GM12878 (cell line): Measurements from ENCODE around the gene ZYX.

Source experiments
- CTCF ChIP-seq, 3 experiments: IDR thresholded peaks in 2 of 3; conservative IDR thresholded peaks in 1 of 3; 2 replicates each; pipeline ENCODE4 v1.5.1; 2011; ENCODE audit warnings: low read depth in 3 of 3, low read length in 3 of 3, mild to moderate bottlenecking in 3 of 3, control low read depth in 2 of 3, moderate library complexity in 2 of 3, inconsistent platforms in 1 of 3, mixed read lengths in 1 of 3; ENCODE audit not compliant: control insufficient read depth in 2 of 3, insufficient read depth in 1 of 3; ENCODE audit errors: extremely low read depth in 1 of 3
- FOXM1 ChIP-seq: IDR thresholded peaks from 2 replicates; pipeline ENCODE4 v1.6.1; 2012; ENCODE audit warnings: low read depth, mild to moderate bottlenecking, inconsistent platforms, low read length, moderate library complexity
- IRF4 ChIP-seq: IDR thresholded peaks from 2 replicates; pipeline ENCODE4 v1.6.1; 2011; ENCODE audit warnings: low read depth, low read length
- NR2C2 ChIP-seq: IDR thresholded peaks from 2 replicates; pipeline ENCODE4 v1.6.1; 2011; ENCODE audit warnings: borderline replicate concordance, low read depth; ENCODE audit not compliant: control insufficient read depth, insufficient read length
- PML ChIP-seq: IDR thresholded peaks from 2 replicates; pipeline ENCODE4 v1.6.1; 2012; ENCODE audit warnings: low read length, inconsistent platforms
- POLR2AphosphoS5 ChIP-seq: IDR thresholded peaks from 2 replicates; pipeline ENCODE4 v1.6.1; 2011; ENCODE audit warnings: mild to moderate bottlenecking, low read length, inconsistent platforms
- RAD21 ChIP-seq: IDR thresholded peaks from 2 replicates; pipeline ENCODE4 v1.6.1; 2011; ENCODE audit warnings: mild to moderate bottlenecking, low read depth, low read length, moderate library complexity; ENCODE audit not compliant: insufficient read depth
- RFX5 ChIP-seq: IDR thresholded peaks from 2 replicates; pipeline ENCODE4 v1.6.1; 2011; ENCODE audit warnings: low read depth, low read length, improper control_type of control experiment
- ZNF274 ChIP-seq: IDR thresholded peaks from one replicate; pipeline ENCODE4 v1.8.0; 2011; ENCODE audit not compliant: insufficient read length, insufficient read depth
- ZNF687 ChIP-seq: fragments of 450-650 bp; IDR thresholded peaks from 2 replicates; pipeline ENCODE4 v1.6.1; 2017; ENCODE audit warnings: mild to moderate bottlenecking, moderate library complexity
- TF ChIP-seq, protein P1 (sequence below): fragments of 450-650 bp; formaldehyde crosslinking; IDR thresholded peaks from 2 replicates; pipeline ENCODE4 v1.4.0; 2020; ENCODE audit warnings: mild to moderate bottlenecking, moderate library complexity

DNA sequence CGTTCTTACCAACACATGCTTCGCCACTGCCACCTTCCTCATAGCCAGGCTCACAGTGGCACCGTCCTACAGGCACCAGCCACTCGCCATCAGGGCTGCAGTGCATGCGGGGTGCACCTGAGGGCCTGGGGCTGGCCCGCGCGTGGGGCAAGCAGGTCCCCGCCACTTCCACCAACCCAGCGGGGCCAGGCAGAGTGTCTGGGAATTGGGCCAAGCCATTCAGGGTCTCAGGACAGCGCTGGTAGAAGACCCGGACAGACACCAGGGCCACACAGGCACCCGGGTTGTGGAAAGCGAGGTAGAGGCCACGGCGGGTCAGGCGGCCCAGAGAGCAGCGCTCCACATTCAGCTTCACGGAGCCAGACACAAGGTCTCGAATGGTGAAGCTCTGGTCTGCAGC lies 18.5 kb downstream of the ZYX start:
- TF ChIP-seq, protein P1, sequence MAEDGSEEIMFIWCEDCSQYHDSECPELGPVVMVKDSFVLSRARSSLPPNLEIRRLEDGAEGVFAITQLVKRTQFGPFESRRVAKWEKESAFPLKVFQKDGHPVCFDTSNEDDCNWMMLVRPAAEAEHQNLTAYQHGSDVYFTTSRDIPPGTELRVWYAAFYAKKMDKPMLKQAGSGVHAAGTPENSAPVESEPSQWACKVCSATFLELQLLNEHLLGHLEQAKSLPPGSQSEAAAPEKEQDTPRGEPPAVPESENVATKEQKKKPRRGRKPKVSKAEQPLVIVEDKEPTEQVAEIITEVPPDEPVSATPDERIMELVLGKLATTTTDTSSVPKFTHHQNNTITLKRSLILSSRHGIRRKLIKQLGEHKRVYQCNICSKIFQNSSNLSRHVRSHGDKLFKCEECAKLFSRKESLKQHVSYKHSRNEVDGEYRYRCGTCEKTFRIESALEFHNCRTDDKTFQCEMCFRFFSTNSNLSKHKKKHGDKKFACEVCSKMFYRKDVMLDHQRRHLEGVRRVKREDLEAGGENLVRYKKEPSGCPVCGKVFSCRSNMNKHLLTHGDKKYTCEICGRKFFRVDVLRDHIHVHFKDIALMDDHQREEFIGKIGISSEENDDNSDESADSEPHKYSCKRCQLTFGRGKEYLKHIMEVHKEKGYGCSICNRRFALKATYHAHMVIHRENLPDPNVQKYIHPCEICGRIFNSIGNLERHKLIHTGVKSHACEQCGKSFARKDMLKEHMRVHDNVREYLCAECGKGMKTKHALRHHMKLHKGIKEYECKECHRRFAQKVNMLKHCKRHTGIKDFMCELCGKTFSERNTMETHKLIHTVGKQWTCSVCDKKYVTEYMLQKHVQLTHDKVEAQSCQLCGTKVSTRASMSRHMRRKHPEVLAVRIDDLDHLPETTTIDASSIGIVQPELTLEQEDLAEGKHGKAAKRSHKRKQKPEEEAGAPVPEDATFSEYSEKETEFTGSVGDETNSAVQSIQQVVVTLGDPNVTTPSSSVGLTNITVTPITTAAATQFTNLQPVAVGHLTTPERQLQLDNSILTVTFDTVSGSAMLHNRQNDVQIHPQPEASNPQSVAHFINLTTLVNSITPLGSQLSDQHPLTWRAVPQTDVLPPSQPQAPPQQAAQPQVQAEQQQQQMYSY: no peak
- TF ChIP-seq IRF4 (no peak), CTCF (IDR thresholded peaks at IDR 0.05 in 2 of 3, conservative IDR thresholded peaks at IDR 0.05 in 1 of 3; ENCODE audit: control insufficient read depth in 2 of 3, extremely low read depth in 1 of 3, insufficient read depth in 1 of 3, low read depth in 3 of 3, low read length in 3 of 3) (no peak), RAD21 (no peak), POLR2AphosphoS5 (no peak), FOXM1 (no peak), ZNF687 (no peak), PML (no peak), RFX5 (no peak), NR2C2 (no peak), ZNF274 (no peak)
